HG03045 (cell line): ENCODE results near the gene TAOK1.
A peak's percentile ranks its signal among the peaks of the same experiment; 100 is the strongest.

Experiments used
- ATAC-seq: cut with Tn5 transposase; IDR thresholded peaks from one replicate; pipeline ENCODE4 v1.9.1; 2021; ENCODE audit warnings: mild to moderate bottlenecking, moderate library complexity; ENCODE audit not compliant: unreplicated experiment

The TAOK1 gene

DNA sequence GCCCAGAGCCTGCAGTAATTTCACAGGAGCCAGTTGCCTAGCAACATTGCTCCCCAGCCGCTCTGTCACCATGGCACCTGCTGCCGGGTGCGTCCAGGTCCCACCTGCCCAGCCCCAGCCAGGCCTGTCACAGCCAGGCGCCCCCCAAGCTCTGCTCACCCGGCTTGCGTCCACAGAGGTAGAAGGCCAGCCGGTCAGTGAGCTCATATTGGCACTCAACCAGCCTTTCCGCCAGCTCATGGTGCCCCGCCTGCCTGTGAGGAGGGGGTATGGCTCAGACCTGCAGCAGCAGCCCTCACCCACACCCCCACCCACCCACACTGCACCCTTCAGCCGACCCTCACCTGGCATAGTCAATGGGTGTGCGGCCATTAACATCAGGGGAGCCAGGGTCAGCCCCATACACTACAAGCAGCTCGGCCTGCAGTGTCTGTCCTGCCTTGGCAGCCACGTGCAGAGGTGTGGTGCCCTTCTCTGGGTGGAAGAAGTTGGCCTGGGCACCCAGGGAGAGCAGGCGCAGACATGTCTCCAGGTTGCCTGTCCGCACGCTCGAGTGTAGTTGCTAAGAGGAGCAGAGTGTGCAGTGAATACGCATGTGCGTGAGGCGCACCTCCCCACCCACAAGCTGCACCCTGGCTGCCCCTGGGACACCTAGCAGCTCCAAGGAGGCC lies 191.6 kb downstream of the TAOK1 start:
- ATAC-seq = no peak

- ATAC-seq = no peak
Measured at GRCh38 chr17:29582254-29582765, 192.1 kb downstream of the TAOK1 start.

DNA sequence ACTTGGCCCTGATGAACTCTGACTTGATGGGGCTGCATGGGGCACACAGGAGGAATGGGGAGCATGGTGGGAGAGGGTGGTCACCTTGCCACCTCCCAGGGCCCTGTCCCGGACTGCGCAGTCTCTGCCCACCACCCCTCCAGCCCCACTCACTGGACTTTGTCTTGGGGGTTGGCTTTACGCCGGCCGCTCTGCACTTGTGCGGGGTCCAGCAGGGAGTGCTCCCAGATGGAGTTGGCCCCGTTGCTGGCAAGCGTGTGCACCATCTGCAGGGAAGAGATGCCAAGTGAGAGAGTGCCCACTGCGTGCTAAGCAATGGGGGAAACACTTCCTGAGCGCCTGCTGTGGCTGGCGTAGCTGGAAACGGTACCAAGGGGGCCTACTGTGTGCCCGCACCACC lies 192.6 kb downstream of the TAOK1 start:
- no peak for ATAC-seq

- no peak for ATAC-seq
Measured at GRCh38 chr17:29583324-29584248, 193.4 kb downstream of the TAOK1 start.

DNA sequence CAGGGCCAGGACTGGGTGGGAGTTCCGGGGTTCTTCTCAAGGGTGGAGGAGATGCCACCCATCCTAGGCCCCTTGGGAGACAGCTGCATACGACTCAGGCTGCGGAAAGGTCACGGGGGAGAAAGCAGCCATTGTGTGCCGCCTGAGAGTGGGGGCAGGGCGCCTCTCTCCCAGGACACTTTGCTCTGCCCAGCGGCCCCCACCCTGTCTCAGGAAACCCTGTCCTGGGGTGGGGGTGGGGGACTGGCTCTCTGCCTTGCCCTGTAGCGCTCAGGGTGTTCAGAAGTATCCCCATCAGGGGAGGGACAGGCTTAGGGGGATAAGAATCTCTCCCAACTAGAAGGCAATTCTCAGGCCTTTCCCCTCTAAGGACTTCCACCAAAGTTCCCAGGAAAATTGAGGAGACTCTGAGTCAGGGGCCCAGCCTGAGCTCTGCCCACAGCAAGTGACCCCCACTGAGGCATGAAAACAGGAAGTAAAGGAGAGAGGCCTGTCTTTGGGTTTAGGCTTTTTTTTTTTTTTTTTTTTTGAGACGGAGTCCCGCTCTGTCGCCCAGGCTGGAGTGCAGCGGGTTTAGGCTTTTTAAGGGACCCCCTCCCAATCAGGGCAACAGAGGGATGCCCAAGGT lies 194.4 kb downstream of the TAOK1 start:
- no peak for ATAC-seq

DNA sequence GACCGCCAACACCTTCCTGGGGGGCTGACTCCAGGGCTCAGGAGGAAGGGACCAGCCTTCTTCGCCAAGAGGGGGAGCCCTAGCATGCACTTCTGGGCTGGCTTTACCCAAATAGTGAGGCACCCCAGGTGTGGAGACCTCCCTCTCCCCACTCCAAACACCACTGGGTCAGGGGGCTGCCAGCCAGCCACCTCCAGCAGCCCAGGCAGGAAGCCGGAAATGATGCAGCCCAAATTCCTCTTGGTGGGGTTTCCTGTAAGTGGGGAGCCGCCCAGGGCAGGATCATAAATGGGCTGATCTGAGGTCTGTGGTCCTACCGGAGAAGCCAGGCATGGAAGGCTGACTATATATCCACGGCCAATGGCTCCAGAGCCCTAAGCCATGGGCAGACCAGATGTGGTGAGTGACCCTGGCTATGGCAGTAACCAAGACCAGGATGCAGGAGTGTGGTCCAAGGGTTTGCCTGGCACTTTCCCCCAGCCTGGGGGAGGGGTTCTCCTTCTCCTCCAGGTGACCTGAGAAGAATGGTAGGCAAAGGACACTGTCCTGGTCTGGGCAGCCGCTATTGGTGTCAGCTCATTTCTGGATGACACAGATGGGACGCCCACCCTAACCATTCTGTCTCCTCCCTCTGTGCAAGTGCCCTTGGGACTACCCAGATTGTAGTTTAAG lies 195.1 kb downstream of the TAOK1 start:
- ATAC-seq = no peak

GRCh38 chr17:29586676-29587469 lies 196.7 kb downstream of the TAOK1 start:
- ATAC-seq = no peak

DNA sequence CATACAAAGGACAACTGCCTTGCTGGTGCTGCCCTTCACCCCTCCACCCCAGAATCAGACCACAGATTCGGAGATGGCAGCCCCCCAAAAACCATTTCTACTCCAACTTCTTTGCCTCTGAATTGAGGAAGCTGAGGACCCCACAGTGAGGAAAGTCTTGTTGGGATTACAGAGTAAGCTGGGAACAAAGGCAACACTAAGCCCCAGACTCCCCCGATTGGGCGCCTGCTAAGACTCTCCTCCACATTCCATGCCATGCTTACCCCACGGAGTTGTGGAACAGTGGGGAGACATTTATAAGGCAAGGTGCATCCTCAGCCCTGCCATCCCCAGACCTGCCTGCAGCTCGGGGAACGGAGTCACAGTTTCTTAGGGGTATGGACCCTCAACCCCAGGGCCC lies 197.4 kb downstream of the TAOK1 start:
- no peak for ATAC-seq

- ATAC-seq = no peak
Measured at GRCh38 chr17:29588017-29588561, 197.9 kb downstream of the TAOK1 start.

DNA sequence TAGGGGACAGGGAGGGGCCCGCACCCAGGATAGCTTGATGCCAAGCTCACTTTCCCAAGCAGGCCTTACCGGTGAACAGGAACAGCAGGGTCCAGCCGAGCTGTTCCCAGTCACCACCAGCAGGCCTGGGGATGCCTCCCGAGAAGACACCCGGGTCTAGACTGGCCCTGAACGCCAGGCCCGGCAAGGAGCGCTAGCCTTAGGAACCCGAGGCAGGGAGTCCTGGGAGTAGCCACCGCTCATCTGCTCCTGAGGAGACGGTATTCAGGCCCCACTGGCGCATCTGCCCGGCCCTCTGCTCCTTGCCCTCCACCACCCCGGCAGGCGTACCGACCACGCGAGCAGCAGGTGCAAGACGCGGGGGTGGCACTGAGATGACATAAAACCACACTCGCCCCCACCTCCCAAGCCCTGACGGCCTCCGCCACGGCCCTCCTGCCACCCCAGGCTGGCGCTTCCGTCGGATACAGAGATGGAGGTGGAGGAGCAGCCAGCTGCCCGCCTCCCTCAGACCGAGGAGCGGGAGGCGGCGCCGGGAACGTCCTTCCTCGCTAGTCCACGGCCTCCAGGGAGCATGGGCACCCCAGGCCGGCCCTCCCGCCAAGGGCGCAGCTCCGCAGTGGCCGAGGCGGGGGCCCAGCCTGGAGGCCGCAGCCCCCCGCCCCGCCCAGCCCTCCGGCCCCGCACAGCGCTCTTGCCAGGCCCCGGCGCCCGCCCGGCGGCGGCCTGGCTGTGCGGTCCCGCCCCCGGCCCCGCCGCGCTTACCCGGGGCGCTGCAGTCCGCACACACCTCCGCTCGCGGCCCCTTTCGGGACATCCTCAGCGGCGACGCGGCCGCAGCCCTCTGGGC lies 198.6 kb downstream of the TAOK1 start:
- ATAC-seq = peak; percentile 18

- peak; percentile 65 for ATAC-seq
Measured at GRCh38 chr17:29589524-29590410, 199.6 kb downstream of the TAOK1 start, which contains the start of gene GIT1. Gene GIT1, minus strand, starts transcription at chr17:29589648. Its CDS starts 270 bp downstream, at chr17:29589378.

DNA sequence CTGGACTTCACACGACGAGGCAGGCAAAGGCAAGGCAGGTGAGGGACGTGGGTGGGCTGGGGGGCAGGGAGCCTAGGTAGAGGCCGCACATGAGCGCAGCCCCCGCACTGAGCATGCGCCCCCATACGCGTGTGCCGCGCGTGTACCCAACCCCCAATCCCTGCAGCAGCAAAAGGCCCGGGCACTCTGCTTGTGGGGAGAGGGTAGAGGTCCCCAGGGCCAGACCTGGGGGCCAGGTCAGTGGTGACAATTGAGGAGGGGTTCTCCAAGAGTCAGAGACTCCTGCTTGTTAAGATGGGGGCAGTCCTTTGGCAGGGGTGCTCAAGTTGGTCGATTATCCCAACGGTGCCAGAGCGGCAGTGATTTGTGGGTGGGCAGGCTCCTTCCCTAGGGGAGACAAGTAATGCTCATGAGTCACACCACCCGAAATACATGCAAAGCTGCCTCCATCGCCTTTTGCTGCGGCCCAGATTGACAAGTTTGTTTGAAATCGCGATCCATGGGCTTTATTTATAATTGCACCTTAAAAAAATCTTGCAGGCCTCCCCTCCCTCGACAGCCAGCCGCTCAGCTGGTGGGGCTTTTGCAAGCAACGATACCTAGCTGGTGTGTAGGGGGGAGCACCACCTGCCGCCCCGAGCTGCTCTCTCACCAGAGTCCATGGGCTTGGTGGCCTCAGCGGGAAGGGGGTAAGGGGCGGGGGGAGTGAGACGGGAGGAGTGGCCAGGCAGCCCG lies 200.4 kb downstream of the TAOK1 start:
- no peak for ATAC-seq

GRCh38 chr17:29591146-29591736 lies 201.1 kb downstream of the TAOK1 start:
- ATAC-seq = no peak

GRCh38 chr17:29591737-29592608 lies 201.8 kb downstream of the TAOK1 start:
- ATAC-seq = no peak

GRCh38 chr17:29592850-29593551 lies 202.8 kb downstream of the TAOK1 start, which contains the start of gene ANKRD13B:
Gene ANKRD13B, plus strand, starts transcription at chr17:29593132. Its CDS starts 490 bp downstream, at chr17:29593622.
- no peak for ATAC-seq
